GM18505 (cell line): ENCODE results near the gene ANKRD44.

Source experiments
- ATAC-seq: cut with Tn5 transposase; IDR thresholded peaks from one replicate; pipeline ENCODE4 v1.9.1; 2021; ENCODE audit not compliant: unreplicated experiment
- POLR2A ChIP-seq: IDR thresholded peaks from 4 replicates; pipeline ENCODE4 v1.6.1; 2011; ENCODE audit warnings: borderline replicate concordance; ENCODE audit not compliant: insufficient read depth, insufficient read length; ENCODE audit errors: extremely low read depth

The ANKRD44 gene

DNA sequence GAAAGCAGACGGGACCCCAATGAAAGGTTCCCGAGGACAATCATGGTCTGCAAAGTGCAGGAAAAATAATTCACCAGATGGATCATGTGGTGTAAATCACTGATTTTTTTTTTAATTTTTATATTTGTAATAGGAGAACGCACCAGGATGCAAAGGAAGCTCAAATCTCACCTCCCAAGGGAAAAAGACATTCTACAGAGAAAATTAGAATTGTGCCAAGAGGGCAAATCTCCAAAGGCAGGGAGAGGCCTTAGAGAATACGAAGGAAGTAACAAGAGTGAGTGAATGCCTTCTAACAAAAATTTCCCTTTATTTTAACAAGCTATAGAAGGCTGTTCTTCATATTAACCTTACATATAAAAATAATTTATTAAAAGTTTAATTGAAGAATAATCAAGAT lies 90.9 kb downstream of the ANKRD44 start:
- ATAC-seq, result no peak
- TF ChIP-seq POLR2A, result no peak

GRCh38 chr2:197217541-197217940 lies 93.0 kb downstream of the ANKRD44 start:
- no peak for TF ChIP-seq POLR2A

GRCh38 chr2:197216361-197216979 lies 94.1 kb downstream of the ANKRD44 start:
- no peak for TF ChIP-seq POLR2A
- ATAC-seq, result peak; percentile 62

More at GRCh38 chr2:197217541-197217940, 93.0 kb downstream of the ANKRD44 start:
- no peak for ATAC-seq

GRCh38 chr2:197215748-197216360 lies 94.7 kb downstream of the ANKRD44 start:
- peak; percentile 18 for TF ChIP-seq POLR2A
- peak; percentile 38 for ATAC-seq

- no peak for ATAC-seq
- TF ChIP-seq POLR2A, result no peak
These were observed 98.0 kb downstream of the ANKRD44 start for GRCh38 chr2:197212344-197213262.

GRCh38 chr2:197211881-197212342 lies 98.7 kb downstream of the ANKRD44 start:
- peak; percentile 60 for TF ChIP-seq POLR2A
- ATAC-seq, result no peak

DNA sequence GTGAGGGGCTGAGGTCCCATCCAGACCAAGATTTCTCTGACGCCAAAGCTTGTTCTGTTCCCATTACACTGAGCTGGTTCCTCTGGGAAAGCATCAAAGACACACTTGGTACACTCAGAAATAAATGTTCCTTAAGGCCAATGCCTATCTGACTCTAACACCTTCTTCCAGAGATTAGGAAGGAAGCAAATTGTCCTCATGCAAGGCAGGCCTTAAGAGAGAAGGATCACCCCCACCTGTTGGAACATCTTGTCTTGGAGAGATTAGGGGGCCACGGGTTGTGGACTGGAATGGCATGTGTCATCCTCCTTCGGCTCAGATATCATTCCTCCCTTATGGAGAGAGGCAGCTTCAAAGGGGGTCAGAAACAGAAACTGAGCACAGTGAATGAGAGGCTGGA lies 100.2 kb downstream of the ANKRD44 start:
- TF ChIP-seq POLR2A, result no peak
- ATAC-seq, result no peak

DNA sequence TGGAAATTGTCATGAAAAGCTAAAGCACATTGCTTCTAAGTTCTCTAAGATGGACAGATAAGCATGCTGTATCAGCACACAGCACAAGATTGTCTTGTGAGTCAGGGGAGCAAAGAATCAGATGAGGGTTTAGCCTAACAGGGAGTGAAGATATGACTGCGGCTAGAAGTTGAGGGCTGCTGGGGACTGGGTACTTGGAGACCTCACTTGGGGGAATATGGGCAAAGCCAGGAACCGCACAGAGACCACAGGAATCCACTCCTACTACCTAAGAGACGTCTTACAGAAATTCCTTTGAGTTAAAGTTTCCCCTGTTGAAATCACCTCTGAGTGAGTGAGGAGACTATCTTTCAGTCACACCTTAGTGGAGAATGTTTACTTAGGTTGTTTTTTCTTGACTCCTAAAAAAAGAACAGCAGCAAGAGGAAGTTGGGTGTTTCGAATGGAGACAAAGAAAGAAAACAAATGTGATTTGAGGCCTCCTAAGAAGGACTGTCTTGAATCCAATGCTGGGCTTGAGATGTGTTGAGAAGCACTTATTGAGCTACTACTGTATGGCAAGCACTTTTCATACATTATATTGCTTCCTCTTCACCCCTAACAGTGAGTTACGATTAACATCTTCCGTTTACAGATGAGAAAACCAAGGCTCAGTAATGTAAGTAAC lies 100.7 kb downstream of the ANKRD44 start:
- TF ChIP-seq POLR2A, result peak; percentile 43
- peak; percentile 34 for ATAC-seq

- no peak for ATAC-seq
- TF ChIP-seq POLR2A, result no peak
These were observed 101.3 kb downstream of the ANKRD44 start for GRCh38 chr2:197209246-197209645.

DNA sequence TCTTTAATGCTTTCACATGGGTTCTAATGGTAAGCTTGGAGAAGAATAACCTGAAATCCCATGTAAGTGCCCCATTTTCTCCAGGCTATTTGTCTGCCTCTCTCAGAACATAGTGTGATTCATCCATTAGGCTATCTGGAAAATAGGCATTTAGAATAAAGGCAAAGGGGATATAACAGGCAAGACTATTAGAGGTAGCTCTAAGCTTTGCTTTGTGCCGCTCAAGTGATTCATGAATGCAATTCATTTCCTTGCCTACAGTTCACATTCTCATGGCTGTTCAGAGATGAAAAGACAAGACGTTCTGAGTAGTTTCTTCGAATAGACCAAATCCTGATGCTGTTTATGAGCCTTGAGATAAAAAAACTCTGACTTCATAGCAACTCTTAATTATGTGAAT lies 101.7 kb downstream of the ANKRD44 start:
- no peak for TF ChIP-seq POLR2A
- no peak for ATAC-seq

DNA sequence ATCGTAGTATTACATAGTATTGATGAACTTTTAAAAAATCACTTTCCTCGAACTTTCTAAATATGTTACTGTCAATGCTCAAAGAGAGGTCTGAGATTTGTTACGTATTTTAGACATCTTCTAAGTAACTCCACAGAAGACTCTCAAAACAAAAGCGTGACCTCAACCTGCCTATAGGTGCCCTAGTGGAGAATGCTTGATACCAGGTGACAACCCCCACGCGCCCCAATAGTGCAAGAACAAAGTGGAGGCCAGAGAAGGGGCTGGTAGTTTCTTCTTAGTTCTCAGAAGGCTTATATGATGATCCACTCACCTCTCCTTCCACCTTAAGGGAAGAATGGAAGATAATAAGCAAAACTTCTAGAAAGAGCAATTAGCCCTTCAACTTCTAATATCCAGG lies 102.6 kb downstream of the ANKRD44 start:
- no peak for ATAC-seq
- TF ChIP-seq POLR2A, result no peak

GRCh38 chr2:197207598-197207997 lies 103.0 kb downstream of the ANKRD44 start:
- TF ChIP-seq POLR2A, result no peak
- no peak for ATAC-seq

DNA sequence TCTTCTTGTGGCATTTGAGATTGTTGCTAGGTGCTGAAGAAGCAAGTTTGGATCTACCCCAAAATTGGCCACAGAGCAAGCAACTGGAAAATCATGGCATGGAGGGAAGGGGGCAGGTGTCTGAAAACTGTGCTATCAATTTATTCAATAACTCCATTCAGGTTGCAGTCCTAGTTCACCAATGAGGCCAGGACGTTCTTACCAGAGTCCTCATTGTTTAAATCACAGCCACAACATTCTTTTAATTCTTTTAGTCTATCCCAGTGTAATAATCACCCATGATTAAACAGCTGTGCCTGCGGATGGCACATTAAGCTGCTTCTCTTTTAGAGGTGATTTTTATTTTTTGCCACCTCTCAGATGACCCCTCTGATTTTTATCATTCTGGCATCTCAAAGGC lies 103.5 kb downstream of the ANKRD44 start:
- no peak for ATAC-seq

More for the DNA sequence above, 103.5 kb downstream of the ANKRD44 start:
- no peak for TF ChIP-seq POLR2A
